Activated CD8-positive, alpha-beta memory T cell treated with anti-CD3 and anti-CD28 coated beads, Interleukin-2, amount 50 U/mL, for 4 hours (primary cell): Measurements from ENCODE around the gene ACTN1.
A peak's percentile ranks its signal among the peaks of the same experiment; 100 is the strongest.

ENCODE experiments used
- DNase-seq: peaks from one replicate; pipeline ENCODE4 v3.0.0-alpha.2; 2020

Gene ACTN1

DNA sequence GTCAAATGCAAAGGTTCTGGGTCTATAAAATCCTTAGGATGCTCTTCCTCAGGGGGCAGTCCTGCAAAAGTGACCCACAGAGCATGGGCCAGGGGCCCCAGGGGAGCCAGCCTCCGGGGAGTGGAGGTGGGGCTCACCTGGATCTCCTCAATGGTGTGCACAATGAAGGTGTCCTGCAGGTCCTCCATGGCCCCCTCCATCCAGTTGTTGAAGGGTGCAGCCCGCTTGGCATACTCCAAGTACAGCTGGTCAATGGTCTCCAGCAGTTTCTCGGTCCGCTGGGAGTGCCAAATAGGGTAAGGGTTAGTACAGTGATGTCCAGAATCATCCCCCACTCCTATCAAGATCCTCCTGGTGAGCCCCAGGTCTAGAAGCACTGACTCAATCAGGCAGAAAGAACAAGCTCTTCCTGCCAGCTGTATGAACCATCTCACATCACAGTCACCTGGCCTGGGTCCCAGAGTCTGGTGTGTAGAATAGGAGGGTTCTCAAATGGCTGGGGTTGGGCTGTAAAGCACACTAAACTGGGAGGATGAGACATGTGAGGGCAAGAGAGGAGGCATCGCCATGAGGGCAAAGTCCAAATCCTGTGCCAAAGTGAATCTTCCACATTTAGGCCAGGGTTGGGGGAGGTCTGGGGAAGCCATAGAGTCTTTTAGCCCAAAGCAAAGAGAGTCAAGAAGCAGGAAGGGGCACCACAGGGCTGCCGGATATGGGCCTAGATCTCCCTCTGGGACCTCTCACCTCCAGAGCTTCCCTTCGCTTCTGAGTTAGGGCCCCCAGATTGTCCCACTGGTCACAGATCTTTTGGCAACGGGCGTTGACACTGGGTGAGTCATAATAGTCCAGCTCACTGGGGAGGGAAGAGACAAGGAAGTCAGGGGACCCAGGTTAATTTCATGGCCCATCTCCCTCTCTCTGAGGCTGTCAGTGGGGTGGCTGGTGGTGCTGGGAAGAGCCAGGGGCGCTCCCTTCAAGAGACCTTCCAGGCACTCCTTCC, 94.8 kb downstream of the ACTN1 start:
- no peak for DNase-seq

- no peak for DNase-seq
These were observed 96.9 kb downstream of the ACTN1 start for GRCh38 chr14:68882235-68882634.

- DNase-seq = no peak
These were observed 97.7 kb downstream of the ACTN1 start for GRCh38 chr14:68881396-68881795.

GRCh38 chr14:68880581-68881105, 98.5 kb downstream of the ACTN1 start:
- DNase-seq = no peak

GRCh38 chr14:68879841-68880575, 99.1 kb downstream of the ACTN1 start:
- DNase-seq = no peak

GRCh38 chr14:68879321-68879781, 99.8 kb downstream of the ACTN1 start:
- no peak for DNase-seq

DNA sequence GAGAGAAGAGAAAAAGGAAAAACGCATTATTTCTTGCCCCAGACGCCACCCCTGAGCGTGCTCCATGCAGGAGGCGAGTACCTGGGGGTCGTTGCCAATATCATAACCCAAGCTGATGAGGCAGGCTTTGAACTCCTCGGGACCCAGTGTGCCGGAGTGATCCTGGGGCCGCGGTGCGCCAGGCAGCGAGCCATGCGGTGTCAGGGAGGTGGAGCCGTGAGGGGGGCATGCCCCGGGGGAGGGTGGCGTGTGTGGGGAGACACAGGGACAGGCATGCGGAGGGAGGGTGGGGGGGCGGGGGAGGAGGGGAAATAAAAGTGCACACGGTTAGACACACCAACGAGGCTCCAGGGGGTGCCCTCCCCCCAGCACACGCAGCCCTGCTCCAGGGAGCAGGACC, 100.2 kb downstream of the ACTN1 start:
- no peak for DNase-seq

DNA sequence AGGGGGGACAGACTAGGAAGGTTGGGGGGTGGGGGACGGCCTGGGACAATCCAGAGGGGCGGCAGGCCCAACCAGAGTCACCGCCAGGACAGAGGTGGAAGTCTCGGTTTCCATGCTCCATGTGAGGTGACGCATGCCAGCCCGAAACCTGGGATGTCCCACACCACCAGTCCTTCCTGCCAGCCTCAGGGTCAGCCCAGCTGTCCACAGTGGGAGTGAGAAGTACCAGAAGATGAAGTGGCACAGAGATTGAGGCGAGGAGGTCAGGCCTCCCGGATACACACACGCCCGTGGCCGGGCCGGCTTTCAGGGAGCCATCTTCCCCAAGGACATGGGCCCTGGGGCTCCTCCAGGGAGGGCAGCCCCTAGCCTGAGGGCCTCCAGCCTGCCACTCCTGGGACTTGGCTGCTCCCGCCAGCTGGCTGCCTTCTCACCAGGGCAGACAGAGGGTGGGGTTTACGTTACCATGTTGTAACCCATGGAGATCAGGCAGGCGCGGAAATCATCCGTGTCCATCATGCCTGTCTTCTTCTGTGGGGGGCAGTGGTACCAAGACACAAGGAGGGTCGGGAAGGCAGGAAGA, 101.0 kb downstream of the ACTN1 start:
- no peak for DNase-seq

- no peak for DNase-seq
These were observed 102.1 kb downstream of the ACTN1 start for GRCh38 chr14:68876976-68877375.

DNA sequence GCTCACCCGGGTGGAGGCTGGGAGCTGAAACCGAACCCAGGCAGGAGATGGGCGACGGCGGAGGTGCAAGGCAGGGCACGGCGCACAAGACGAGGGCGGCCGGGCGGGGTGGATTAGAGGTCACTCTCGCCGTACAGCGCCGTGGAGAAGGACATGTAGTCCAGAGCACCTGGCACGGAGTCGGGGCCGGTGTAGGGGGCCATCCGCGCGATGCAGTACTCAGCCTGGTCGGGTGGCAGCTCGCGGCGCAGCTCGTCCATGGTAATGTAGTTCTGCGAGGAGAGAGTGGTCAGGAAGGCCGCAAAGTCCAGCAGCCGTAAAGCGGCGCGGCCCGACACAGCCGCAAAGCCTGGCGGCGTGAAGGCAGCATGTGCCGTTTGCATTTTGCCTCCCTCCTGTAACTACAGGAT, 104.4 kb downstream of the ACTN1 start:
- no peak for DNase-seq

DNA sequence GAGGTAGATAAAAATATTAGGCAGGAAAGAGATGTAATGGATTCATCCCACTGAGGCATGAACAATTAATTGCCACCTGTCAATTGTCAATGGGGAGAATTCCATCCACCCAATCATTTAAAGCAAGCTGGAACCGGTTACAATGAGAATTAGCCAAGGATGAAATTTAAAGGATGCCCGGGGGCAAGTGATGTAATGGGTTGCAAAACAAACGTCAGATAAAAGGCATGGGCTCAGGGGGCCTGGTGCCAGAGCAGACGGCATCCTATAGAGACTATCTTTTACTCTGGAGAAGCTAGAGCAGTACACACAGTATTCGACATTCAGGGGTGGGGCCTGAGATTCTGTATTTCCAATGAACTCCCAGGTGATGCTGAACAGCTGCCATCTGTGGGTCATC, 105.7 kb downstream of the ACTN1 start:
- DNase-seq = no peak

GRCh38 chr14:68871392-68871791, 107.7 kb downstream of the ACTN1 start:
- no peak for DNase-seq

DNA sequence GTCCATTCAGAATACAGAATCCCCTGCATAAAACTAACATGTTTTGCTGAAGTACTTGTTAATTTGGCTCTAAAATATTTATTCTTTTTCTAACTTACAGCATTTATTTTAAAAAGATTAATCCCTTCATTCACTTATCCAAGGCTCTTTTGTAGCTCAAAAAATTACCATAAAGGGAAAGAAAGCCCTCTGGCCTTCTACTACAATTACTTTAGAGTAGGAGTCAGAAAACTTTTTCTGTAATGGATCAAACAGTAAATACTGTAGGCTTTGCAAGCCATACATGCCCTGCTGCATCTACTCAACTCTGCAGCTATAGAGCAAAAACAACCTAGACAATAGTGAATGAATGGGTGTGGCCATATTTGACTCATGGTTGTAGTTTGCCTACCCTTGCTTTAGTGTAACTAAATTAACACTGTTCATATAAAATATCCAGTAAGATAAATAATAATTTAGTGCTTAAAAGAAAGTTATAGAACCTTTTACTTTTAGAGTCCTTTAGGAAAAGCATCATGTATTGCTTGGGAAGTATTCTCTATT, 112.0 kb downstream of the ACTN1 start:
- DNase-seq = no peak

DNA sequence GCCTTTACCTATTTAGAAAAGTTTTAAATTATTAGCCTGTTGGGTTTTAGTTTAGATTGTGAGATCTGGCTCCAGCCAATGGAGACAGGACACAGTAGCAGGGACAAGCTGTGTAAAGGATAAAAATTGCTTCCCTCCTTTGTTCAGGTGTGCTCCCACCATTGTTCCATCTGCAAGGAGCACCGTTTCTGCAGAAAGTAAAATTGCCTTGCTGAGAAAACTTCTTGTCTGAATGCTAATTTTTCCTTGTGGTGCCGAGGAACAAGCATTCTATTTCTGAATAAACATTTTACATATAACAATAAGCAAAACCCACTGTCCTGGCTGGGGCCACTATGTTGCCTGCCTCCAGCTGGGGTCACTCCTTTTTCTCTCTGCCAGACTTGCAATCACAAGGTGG, 113.6 kb downstream of the ACTN1 start:
- no peak for DNase-seq

GRCh38 chr14:68864361-68864750, 114.7 kb downstream of the ACTN1 start:
- no peak for DNase-seq

DNA sequence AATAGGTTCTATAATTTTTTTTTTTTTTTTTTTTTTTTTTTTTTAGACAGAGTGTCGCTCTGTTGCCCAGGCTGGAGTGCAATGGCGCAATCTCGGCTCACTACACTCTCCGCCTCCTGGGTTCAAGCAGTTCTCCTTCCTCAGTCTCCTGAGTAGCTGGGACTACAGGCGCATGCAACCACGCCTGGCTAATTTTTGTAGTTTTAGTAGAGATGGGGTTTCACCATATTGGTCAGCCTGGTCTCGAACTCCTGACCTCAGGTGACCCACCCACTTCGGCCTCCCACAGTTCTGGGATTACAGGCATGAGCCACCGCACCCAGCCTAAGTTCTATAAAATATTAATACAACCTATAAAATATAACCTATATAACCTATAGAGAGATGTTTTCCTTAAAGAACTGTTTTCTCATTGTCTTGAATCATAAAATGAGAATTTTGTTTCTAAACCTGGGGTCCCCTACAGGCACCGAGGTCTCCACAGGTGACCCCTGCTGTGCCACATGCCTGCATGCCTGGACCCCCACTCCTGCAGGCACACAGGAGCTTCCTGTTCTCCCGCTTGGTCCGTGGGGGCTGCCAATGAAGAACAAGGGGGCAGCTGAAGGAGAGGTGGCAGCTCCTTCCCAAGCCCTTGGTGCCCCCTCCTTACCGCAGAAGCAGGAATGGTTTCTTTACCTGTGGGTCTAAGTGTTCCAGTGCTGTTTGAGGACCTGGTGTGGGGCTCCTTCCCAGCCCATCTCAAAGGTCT, 115.3 kb downstream of the ACTN1 start:
- no peak for DNase-seq

GRCh38 chr14:68862954-68863594, 116.0 kb downstream of the ACTN1 start:
- peak; percentile 65 for DNase-seq

GRCh38 chr14:68860771-68861170, 118.3 kb downstream of the ACTN1 start:
- no peak for DNase-seq

DNA sequence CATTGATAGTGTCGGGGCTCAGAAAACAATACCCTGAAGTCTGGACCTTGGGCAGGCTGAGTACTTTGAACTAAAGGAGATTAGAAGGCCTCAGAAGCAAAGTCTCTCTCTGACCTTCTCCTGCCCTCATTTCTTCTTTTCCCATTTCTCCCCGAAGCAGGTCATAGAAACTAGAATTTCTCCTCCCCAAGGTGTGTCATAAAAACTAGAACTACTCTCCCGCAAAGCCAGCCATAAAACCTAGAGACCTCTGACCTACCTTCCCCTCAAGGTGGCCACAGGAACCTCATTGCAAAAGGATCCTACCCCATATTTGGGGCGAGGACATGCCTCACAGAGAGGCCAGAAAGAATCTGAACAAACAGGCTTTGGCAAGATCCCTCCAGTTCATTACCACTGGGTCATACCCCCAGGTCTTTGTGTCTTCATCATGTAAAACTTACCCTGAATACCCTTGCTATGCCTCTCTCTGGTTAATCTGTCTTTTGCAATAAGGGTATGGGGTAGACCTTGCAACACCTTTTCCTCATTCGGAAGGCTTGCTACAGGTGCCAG, 121.5 kb downstream of the ACTN1 start:
- DNase-seq = no peak

- DNase-seq = no peak
These were observed 122.5 kb downstream of the ACTN1 start for GRCh38 chr14:68856572-68856971.

- DNase-seq = no peak
These were observed 124.7 kb downstream of the ACTN1 start for GRCh38 chr14:68854421-68854820.
